SHP77 treated with DMSO at 0.1 percent for 48 hours (cell line): ENCODE data around the gene MAMDC4.

Experiments used
- DNase-seq: peaks from one replicate; lab custom pipeline; 2025; lab: John Stamatoyannopoulos, UW

MAMDC4 gene

DNA sequence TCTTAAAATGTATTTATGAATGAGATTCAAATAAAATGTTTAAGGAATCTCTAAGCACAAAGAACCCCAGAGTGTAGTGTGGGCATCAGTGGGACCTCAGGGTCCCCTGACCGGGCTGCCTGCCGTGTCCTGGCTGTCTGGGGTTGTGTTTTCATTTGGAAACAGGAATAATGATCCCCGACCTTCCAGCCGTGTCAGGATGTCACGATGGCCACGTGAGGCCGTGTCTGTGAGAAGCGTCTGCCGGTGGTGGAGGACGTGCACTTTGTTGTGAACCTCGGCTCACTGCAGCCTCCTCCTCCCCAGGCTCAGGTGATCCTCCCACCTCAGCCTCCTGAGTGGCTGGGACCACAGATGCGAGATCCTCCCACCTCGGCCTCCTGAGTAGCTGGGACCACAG is 38.5 kb downstream of the MAMDC4 start:
- DNase-seq: no peak

DNA sequence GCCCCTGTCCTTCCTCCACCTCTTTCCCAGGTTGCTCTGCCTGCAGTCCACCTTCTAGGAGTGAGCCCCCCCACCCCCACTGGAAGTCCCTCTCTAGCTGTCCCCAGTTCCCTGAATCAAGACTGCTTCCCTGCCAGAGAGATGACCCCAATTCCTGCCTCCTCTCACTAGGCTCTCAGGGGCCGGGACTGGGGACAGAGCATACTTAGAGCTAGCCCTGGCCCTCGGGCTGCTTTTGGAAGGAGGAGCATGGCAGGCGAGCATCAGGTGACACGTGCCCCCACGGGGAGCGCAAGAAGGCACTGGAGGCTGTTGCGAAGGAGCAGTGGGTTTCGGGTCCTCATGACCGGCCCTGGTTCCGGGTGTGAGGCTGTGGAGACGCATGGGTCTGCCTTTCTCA is 43.9 kb downstream of the MAMDC4 start:
- no peak for DNase-seq

DNA sequence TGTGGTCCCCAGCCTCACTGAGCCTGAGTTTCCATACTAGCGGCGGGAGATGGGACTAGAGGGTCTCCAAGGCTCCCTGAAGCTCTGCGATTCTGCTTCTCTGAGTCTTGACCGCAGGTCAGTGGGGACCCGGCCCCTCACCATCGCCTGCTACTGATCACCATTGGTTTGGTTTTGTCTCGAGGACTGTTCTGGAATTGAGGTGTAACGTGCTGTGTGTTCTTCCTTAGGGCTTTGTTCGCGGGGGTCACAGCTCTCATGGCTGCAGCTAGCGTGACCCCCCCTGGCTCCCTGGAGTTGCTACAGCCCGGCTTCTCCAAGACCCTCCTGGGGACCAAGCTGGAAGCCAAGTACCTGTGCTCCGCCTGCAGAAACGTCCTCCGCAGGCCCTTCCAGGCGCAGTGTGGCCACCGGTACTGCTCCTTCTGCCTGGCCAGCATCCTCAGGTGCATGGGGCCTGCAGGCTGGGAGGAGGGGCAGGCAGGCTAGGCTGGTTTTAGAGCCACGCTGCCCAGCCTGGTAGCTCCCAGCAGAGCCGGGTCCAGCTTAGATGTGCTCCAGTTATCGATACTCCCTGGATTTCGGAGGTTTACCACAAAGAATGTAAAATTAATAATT is 46.4 kb downstream of the MAMDC4 start:
- no peak for DNase-seq

DNA sequence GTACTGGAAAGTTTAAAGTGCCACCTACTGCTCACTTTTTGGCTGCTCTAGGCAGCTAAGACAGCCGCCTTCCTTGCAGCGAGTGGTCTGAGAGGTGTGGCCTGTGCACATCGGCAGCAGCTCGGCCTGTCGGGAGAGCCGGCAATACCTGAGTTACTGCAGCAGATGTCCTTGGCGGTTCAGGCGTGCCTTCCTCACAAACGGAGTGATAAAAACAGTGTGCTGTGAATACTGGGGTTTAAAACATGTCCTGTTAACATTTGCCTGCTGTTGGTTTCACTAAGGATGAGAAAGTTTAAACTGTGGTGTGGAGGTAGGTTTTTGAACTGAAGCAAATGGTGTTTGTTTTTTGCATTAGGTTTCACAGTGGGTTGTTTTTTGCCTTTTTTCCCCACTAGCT is 47.0 kb downstream of the MAMDC4 start:
- no peak for DNase-seq

DNA sequence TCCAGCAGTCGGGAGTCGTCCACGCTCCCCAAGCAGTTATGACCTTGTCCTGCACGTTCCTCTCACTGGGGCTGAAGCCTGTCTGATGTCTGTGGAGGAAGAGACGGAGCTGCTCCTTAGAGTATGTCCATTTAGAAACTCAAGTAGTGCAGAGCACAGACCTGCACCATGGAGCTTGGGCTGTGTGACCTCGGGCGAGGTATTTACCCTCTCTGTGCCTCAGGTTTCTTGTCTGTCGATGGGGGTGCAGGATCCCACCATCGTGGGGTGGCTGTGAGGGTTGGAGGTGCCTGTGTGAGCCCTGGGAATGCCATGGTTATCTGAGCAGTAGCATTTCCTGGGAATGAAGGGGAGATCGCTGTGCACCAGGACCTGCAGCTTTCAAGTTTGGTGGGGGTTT is 48.4 kb downstream of the MAMDC4 start:
- no peak for DNase-seq

DNA sequence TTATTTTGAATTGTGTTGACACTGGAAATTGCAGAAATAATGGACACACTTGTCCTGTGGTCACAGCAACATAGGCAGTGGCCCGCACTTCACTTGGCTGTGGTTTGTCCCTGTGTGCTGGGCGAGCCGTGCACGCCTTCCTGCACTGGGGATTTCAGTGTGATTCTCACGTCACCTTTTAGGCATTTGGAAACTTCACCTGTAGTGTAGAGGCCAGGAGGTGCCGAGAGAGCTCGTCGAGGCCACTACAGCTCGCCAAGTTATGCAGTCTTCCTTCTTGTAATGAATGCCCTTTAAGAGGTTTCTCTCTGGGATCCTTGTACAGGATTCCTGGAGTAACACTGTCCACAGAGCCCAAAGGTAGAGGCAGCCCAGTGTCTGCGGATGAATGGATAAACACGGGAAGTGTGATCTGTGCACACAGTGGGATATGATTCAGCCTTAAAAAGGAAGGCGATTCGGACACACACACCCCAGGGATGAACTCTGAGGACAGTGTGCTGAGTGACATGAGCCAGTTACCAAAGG is 48.9 kb downstream of the MAMDC4 start:
- DNase-seq: no peak

DNA sequence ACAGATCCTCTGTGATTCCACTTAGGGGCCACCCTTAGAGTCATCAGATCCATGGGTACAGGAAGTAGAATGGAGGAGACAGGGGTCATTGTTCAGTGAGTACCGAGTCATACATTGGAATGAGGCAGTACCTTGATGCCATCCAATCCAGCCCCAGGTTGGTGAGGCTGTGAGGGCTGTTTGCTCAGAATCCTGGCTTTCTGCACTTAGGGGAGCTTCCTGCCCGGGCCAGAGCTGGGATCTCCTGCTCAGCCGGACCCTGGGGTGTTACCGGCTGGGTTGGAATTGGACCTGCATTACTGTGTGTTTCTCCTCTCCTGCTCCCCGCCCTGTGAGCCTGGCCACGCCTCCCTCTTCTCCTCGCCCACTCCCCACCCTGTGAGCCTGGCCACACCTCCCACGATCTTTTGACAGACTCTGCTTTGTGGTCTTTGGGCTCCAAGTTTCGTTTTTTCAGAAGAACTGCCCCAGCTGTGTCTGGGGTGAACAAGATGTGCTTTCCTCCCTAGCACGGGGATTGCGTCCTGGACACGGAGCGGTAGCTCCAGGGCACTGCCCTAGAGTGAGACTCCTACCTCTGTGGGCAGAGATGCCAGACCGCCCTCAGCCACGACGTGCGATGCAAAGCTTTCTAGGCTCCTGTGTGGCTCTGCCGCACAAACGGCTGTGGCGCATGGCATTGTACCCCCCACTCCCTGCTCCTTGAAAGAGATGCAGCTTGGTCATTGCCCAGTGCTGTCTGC is 49.5 kb downstream of the MAMDC4 start:
- no peak for DNase-seq

DNA sequence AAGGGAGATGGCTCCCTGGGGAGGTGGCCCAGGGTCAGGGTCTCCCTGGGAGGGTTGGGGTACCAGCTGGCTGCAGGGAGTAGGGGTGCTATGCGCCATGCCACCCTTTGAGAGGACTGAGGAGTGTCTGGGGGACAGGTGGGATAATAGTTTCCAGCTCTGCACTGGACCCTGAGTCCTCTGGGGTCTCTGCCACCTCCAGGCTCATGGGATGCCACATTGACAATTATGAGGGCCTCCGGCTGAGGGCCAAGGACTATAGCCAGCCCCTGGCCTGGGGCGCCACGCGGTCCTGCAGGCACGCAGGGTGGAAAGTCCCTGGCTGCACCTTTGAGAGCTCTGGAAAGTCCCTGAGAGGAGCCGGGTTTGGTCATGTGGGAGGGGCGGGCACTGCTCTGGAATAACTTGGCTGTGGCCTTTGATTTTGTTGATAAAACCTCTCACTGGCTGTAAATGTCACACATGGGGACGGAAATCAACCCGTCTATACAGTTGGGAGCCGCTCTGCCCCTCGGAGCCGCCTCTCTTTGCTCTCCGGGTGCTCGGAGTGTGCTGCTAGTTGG is 50.2 kb downstream of the MAMDC4 start:
- DNase-seq: peak; percentile 35

DNA sequence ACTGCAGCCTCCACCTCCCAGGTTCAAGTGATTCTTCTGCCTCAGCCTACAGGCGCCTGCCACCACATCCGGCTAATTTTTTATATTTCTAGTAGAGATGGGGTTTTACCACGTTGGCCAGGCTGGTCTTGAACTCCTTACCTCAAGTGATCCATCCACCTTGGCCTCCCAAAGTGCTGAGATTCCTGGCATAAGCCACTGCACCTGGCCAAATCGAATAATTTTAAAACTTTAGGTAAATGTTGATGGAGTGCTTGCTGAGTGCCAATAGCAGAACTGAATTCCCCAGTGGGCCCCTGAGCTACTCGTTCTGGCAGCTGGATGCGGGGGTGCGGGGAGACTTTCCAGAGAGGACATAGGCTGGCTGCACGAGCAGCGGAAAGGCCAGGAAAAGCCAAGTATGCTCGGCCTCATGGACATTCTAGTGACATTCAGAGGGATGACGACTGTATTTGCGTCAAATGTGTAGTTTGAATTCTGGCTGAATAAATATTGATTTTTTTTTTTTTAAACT is 51.0 kb downstream of the MAMDC4 start:
- DNase-seq: peak; percentile 87

DNA sequence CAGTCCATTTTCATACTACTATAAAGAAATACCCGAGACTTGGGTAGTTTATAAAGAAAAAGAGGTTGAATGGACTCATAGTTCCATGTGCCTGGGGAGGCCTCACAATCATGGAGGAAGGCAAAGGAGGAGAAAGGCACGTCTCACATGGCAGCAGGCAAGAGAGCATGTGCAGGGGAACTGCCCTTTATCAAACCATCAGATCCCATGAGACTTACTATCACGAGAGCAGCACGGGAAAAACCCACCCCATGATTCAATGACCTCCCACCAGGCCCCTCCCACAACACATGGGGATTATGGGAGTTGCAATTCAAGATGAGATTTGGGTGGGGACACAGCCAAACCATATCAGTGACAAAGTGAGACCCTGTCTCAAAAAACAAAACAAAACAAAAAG is 54.1 kb downstream of the MAMDC4 start:
- no peak for DNase-seq

DNA sequence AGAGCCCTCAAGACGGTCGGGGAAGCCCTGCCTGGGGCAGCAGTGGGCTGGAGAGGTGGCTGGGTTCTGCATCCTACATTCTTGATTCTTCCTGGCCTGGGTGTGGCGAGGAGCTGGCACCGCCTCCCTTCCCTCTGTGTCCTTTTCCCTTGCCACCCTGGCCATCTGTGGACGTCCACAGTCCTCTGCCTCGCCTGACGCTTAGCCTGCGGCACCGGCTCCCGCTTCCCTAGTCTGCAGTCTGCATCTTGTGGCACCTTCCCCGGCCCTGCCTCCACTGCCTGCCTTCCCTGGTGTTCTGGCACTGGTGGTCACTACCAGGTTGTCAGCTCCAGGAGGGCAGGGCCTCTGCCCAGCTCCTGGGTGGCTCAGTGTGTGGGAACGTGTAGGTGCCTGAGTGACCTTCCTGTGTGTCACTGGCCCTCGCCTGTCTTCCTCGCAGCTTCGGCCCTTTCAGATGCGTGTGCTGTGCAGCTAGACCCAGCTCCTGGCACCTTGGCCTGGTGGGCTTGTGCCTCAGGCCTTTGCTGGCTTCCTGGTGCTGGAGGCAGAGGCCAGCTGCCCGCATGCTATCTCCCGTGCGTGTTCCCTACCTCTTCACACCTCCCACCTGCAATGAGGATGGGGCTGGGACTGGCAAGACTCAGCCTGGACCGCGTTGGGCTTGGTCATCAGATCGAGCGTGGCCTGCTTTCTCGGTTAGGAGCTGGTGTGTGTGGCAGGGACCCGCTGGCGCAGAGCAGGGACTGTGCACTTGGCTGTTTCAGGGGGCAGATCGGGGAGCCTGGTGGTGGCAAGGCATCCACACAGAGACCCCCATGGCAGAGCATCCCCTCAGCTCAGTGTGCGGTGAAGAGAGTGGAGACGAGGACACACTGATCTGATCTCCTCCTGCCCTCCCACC is 55.1 kb downstream of the MAMDC4 start:
- DNase-seq: no peak
